H9 (cell line): ENCODE results near the gene LRFN2. TPM values are rescaled to one million over a fixed set of nuclear protein-coding genes. Genes with fewer than 3 reads are reported as not detected.

Source experiments
- DNase-seq: peaks from one replicate; pipeline ENCODE4 v3.0.0-alpha.2; 2017
- H2AFZ ChIP-seq: one replicate; pipeline ENCODE4 v1.6.1; 2013; ENCODE audit warnings: mild to moderate bottlenecking, low read length, control low read depth, moderate library complexity
- H2AK5ac ChIP-seq: 2 replicates; pipeline ENCODE4 v1.6.1; 2013; ENCODE audit warnings: low read length, control low read depth, mixed read lengths; ENCODE audit not compliant: insufficient read length
- H2BK120ac ChIP-seq: one replicate; pipeline ENCODE4 v1.6.1; 2013; ENCODE audit warnings: low read depth, mild to moderate bottlenecking, low read length, control low read depth, inconsistent platforms; ENCODE audit not compliant: poor library complexity, severe bottlenecking
- H2BK12ac ChIP-seq: 2 replicates; pipeline ENCODE4 v1.6.1; 2013; ENCODE audit warnings: low read length, control low read depth, mixed read lengths, low read depth; ENCODE audit not compliant: insufficient read length
- H2BK15ac ChIP-seq: 2 replicates; pipeline ENCODE4 v1.6.1; 2013; ENCODE audit warnings: low read depth, low read length, control low read depth
- H2BK20ac ChIP-seq: one replicate; pipeline ENCODE4 v1.6.1; 2013; ENCODE audit warnings: low read depth, mild to moderate bottlenecking, low read length, control low read depth, inconsistent platforms; ENCODE audit not compliant: poor library complexity, severe bottlenecking
- H2BK5ac ChIP-seq: 2 replicates; pipeline ENCODE4 v1.6.1; 2013; ENCODE audit warnings: low read length, control low read depth, mixed read lengths; ENCODE audit not compliant: insufficient read length
- H3K14ac ChIP-seq: 2 replicates; pipeline ENCODE4 v1.6.1; 2013; ENCODE audit warnings: low read length, control low read depth; ENCODE audit not compliant: insufficient read depth
- H3K18ac ChIP-seq: 2 replicates; pipeline ENCODE4 v1.6.1; 2013; ENCODE audit warnings: low read depth, mild to moderate bottlenecking, mixed read lengths, low read length, control low read depth; ENCODE audit not compliant: insufficient read length
- H3K23ac ChIP-seq: 2 replicates; pipeline ENCODE4 v1.6.1; 2013; ENCODE audit warnings: low read length, control low read depth, mixed read lengths, low read depth; ENCODE audit not compliant: insufficient read length
- H3K23me2 ChIP-seq: 2 replicates; pipeline ENCODE4 v1.6.1; 2013; ENCODE audit warnings: low read depth, mild to moderate bottlenecking, mixed read lengths, low read length, control low read depth; ENCODE audit not compliant: insufficient read length, poor library complexity, severe bottlenecking
- H3K27ac ChIP-seq: 2 replicates; pipeline ENCODE4 v1.5.1; 2013; ENCODE audit warnings: low read length, control low read depth, mixed read lengths, low read depth; ENCODE audit not compliant: insufficient read length
- H3K27me3 ChIP-seq: 2 replicates; pipeline ENCODE4 v1.6.1; 2013; ENCODE audit warnings: low read length, control low read depth, inconsistent platforms; ENCODE audit not compliant: insufficient read depth
- H3K4ac ChIP-seq: 2 replicates; pipeline ENCODE4 v1.6.1; 2013; ENCODE audit warnings: low read depth, mild to moderate bottlenecking, control low read depth, inconsistent platforms, low read length, moderate library complexity
- H3K4me1 ChIP-seq: 2 replicates; pipeline ENCODE4 v1.6.1; 2013; ENCODE audit warnings: low read length, control low read depth, inconsistent platforms; ENCODE audit not compliant: insufficient read depth
- H3K4me2 ChIP-seq: 2 replicates; pipeline ENCODE4 v1.6.1; 2013; ENCODE audit warnings: low read length, control low read depth, mixed read lengths; ENCODE audit not compliant: insufficient read length, insufficient read depth
- H3K56ac ChIP-seq: 2 replicates; pipeline ENCODE4 v1.6.1; 2013; ENCODE audit warnings: low read depth, mild to moderate bottlenecking, mixed read lengths, low read length, control low read depth; ENCODE audit not compliant: insufficient read length
- H3K79me1 ChIP-seq: 2 replicates; pipeline ENCODE4 v1.6.1; 2013; ENCODE audit warnings: low read depth, mild to moderate bottlenecking, moderate library complexity, low read length, control low read depth, inconsistent platforms; ENCODE audit not compliant: insufficient read depth, poor library complexity, severe bottlenecking
- H3K79me2 ChIP-seq: 2 replicates; pipeline ENCODE4 v1.6.1; 2013; ENCODE audit warnings: low read length, control low read depth, inconsistent platforms; ENCODE audit not compliant: insufficient read depth
- H3K9ac ChIP-seq: 2 replicates; pipeline ENCODE4 v1.6.1; 2013; ENCODE audit warnings: low read length, control low read depth, mixed read lengths; ENCODE audit not compliant: insufficient read length; ENCODE audit errors: extremely low read depth
- H3K9me3 ChIP-seq: one replicate; pipeline ENCODE4 v1.6.1; 2013; ENCODE audit warnings: low read depth, low read length, inconsistent platforms; ENCODE audit not compliant: control insufficient read depth
- H3T11ph ChIP-seq: one replicate; pipeline ENCODE4 v1.6.1; 2013; ENCODE audit warnings: mild to moderate bottlenecking, low read length, control low read depth, inconsistent platforms
- H4K20me1 ChIP-seq: one replicate; pipeline ENCODE4 v1.6.1; 2013; ENCODE audit not compliant: control insufficient read depth, insufficient read length, insufficient read depth
- H4K5ac ChIP-seq: 2 replicates; pipeline ENCODE4 v1.6.1; 2013; ENCODE audit warnings: low read depth, mild to moderate bottlenecking, mixed read lengths, low read length, control low read depth; ENCODE audit not compliant: insufficient read length
- H4K8ac ChIP-seq: replicated peaks from 2 replicates; pipeline ENCODE4 v1.6.1; 2013; ENCODE audit warnings: low read length, control low read depth, mixed read lengths, low read depth; ENCODE audit not compliant: insufficient read length
- H4K91ac ChIP-seq: 2 replicates; pipeline ENCODE4 v1.6.1; 2013; ENCODE audit warnings: low read depth, mild to moderate bottlenecking, moderate library complexity, mixed read lengths, low read length, control low read depth; ENCODE audit not compliant: insufficient read length
- H3K27ac Mint-ChIP-seq, 3 experiments: 2 replicates in 2 of 3; 3 replicates in 1 of 3; pipeline ENCODE4 v1.8.0; 2020 to 2021; ENCODE audit warnings: mixed read lengths in 3 of 3, mild to moderate bottlenecking in 1 of 3, moderate library complexity in 1 of 3
- H3K27me3 Mint-ChIP-seq: 2 replicates; pipeline ENCODE4 v1.8.0; 2021; ENCODE audit warnings: low read depth, mild to moderate bottlenecking, moderate library complexity, mixed read lengths
- H3K36me3 Mint-ChIP-seq, 3 experiments: 2 replicates in 2 of 3; 3 replicates in 1 of 3; pipeline ENCODE4 v1.8.0; 2020 to 2021; ENCODE audit warnings: low read depth in 3 of 3, mixed read lengths in 3 of 3; ENCODE audit not compliant: insufficient read depth in 1 of 3
- H3K4me1 Mint-ChIP-seq, 2 experiments: 2 replicates each; pipeline ENCODE4 v1.8.0; 2020; ENCODE audit warnings: mixed read lengths in 2 of 2
- H3K4me3 Mint-ChIP-seq, 2 experiments: 2 replicates in 1 of 2; 3 replicates in 1 of 2; pipeline ENCODE4 v1.8.0; 2020 to 2021; ENCODE audit warnings: mild to moderate bottlenecking in 2 of 2, mixed read lengths in 2 of 2, moderate library complexity in 1 of 2
- H3K9me3 Mint-ChIP-seq, 2 experiments: 2 replicates in 1 of 2; 3 replicates in 1 of 2; pipeline ENCODE4 v1.8.0; 2020; ENCODE audit warnings: mild to moderate bottlenecking in 2 of 2, mixed read lengths in 2 of 2, moderate library complexity in 1 of 2
- CTCF ChIP-seq: fragments of 200-600 bp; sonication (generic); conservative IDR thresholded peaks from 3 replicates; pipeline ENCODE4 v1.8.0; 2021; ENCODE audit warnings: antibody characterized with exemption, mild to moderate bottlenecking
- WGBS: extraction: QIAGEN DNeasy Blood & Tissue Kit; methylation state at CpG from one replicate; pipeline ENCODE4 v1.1.7; 2013; ENCODE audit warnings: missing lambda C conversion rate, low lambda C conversion rate, mixed read lengths; ENCODE audit not compliant: insufficient read length; ENCODE audit errors: extremely low coverage; 5-methylcytosine and 5-hydroxymethylcytosine counted together
- total RNA-seq: library from RNA; stranded (reverse); gene quantifications from 2 replicates; pipeline ENCODE4 v1.2.1, GENCODE V29; 2021

LRFN2 gene
- total RNA-seq, 1 experiment from 2014 or later: 0.11 TPM

- no peak overlapping the region for H2AFZ ChIP-seq
- H4K5ac ChIP-seq: no peak overlapping the region
- H3K9me3 Mint-ChIP-seq: no peaks in the 10 kb centered on the region
- no peak overlapping the region for H3K4me2 ChIP-seq
- no peaks in the 10 kb centered on the region for H3K4me1 ChIP-seq
- H3K4me1 Mint-ChIP-seq: peaks cover 3 to 14% of the 10 kb centered on the region in 2 experiments; a peak in 3 of 4 replicates
- no peak overlapping the region for H3K9ac ChIP-seq
- H3K27me3 Mint-ChIP-seq: peaks cover 27% of the 10 kb centered on the region
- H2BK20ac ChIP-seq: no peak overlapping the region
- no peaks in the 10 kb centered on the region for H3K23me2 ChIP-seq
- WGBS: no CpG with 5 or more reads among the region's 4 CpGs
- H2BK15ac ChIP-seq: no peak overlapping the region
- no peaks in the 10 kb centered on the region for H3K9me3 ChIP-seq
- H3K4me3 Mint-ChIP-seq: no peak overlapping the region
- no peak overlapping the region for H2BK120ac ChIP-seq
- H3T11ph ChIP-seq: no peak overlapping the region
- H3K14ac ChIP-seq: no peak overlapping the region
- H3K27ac Mint-ChIP-seq: no peak overlapping the region
- H2BK12ac ChIP-seq: no peak overlapping the region
- H2AK5ac ChIP-seq: no peak overlapping the region
- H3K79me2 ChIP-seq: no peaks in the 10 kb centered on the region
- no peak overlapping the region for H3K27ac ChIP-seq
- peak overlapping the region; percentile 40 for H3K23ac ChIP-seq
- no peak overlapping the region for H3K4ac ChIP-seq
- no peak overlapping the region for H4K8ac ChIP-seq
- no peaks in the 10 kb centered on the region for H3K36me3 Mint-ChIP-seq
- no peaks in the 10 kb centered on the region for H3K79me1 ChIP-seq
- no peak overlapping the region for H4K91ac ChIP-seq
- no peak overlapping the region for H3K18ac ChIP-seq
- H4K20me1 ChIP-seq: no peaks in the 10 kb centered on the region
- no peak overlapping the region for H3K56ac ChIP-seq
- H3K27me3 ChIP-seq: no peaks in the 10 kb centered on the region
- DNase-seq: no peak
- TF ChIP-seq CTCF: no peak
- H2BK5ac ChIP-seq: no peak overlapping the region
These were observed 96.7 kb downstream of the LRFN2 start for GRCh38 chr6:40490508-40490907.
